HG03342 (cell line): ENCODE measurements around the gene KCNJ12.
"Not testable (repeated sequence)": the region's sequence is repeated elsewhere in the genome, so short reads cannot be mapped to it uniquely, and the experiment has no call there.

ENCODE experiments used
- ATAC-seq: cut with Tn5 transposase; IDR thresholded peaks from one replicate; pipeline ENCODE4 v1.9.1; 2021; ENCODE audit warnings: mild to moderate bottlenecking, moderate library complexity; ENCODE audit not compliant: unreplicated experiment

KCNJ12 gene

GRCh38 chr17:21349358-21350050 is 26.7 kb upstream of the KCNJ12 start:
- ATAC-seq: not testable (repeated sequence)

GRCh38 chr17:21350495-21350894 is 25.7 kb upstream of the KCNJ12 start:
- ATAC-seq: not testable (repeated sequence)

GRCh38 chr17:21351366-21352065 is 24.6 kb upstream of the KCNJ12 start:
- ATAC-seq: no peak

GRCh38 chr17:21352221-21352980 is 23.8 kb upstream of the KCNJ12 start:
- no peak for ATAC-seq

- no peak for ATAC-seq
These were observed 23.2 kb upstream of the KCNJ12 start for GRCh38 chr17:21352981-21353265.

GRCh38 chr17:21353326-21354010 is 22.7 kb upstream of the KCNJ12 start:
- no peak for ATAC-seq

- ATAC-seq: no peak
These were observed 21.3 kb upstream of the KCNJ12 start for GRCh38 chr17:21354796-21355385.

- no peak for ATAC-seq
These were observed 20.6 kb upstream of the KCNJ12 start for GRCh38 chr17:21355586-21355985.

- ATAC-seq: no peak
These were observed 19.5 kb upstream of the KCNJ12 start for GRCh38 chr17:21356537-21357127.

GRCh38 chr17:21357281-21357680 is 18.9 kb upstream of the KCNJ12 start:
- ATAC-seq: no peak

- no peak for ATAC-seq
These were observed 18.2 kb upstream of the KCNJ12 start for GRCh38 chr17:21357696-21358656.

GRCh38 chr17:21358682-21359482 is 17.3 kb upstream of the KCNJ12 start:
- no peak for ATAC-seq

- ATAC-seq: no peak
These were observed 16.7 kb upstream of the KCNJ12 start for GRCh38 chr17:21359483-21359840.

GRCh38 chr17:21360048-21360447 is 16.1 kb upstream of the KCNJ12 start:
- no peak for ATAC-seq

- no peak for ATAC-seq
These were observed 14.9 kb upstream of the KCNJ12 start for GRCh38 chr17:21361020-21361809.

GRCh38 chr17:21362331-21362931 is 13.7 kb upstream of the KCNJ12 start:
- ATAC-seq: no peak

- ATAC-seq: no peak
These were observed 12.1 kb upstream of the KCNJ12 start for GRCh38 chr17:21363776-21364642.
